DOHH2 (cell line): ENCODE measurements around the gene CBX7.

Experiments
- CTCF ChIP-seq: fragments of 200-600 bp; sonication (generic); IDR thresholded peaks from one replicate; pipeline ENCODE4 v1.5.1; 2014; ENCODE audit warnings: antibody characterized with exemption, mild to moderate bottlenecking, low read depth, low read length; ENCODE audit not compliant: poor library complexity, severe bottlenecking
- EZH2phosphoT487 ChIP-seq: fragments of 200-600 bp; sonication (generic); IDR thresholded peaks from 2 replicates; pipeline ENCODE4 v1.6.1; 2017; ENCODE audit warnings: borderline replicate concordance, mild to moderate bottlenecking, antibody characterized with exemption, low read length, moderate library complexity, mixed read lengths

- TF ChIP-seq CTCF (no peak), EZH2phosphoT487 (no peak)
These were observed 21.3 kb downstream of the CBX7 start for GRCh38 chr22:39130892-39131855.
